Measurements from ENCODE around the gene CACFD1.

DNA sequence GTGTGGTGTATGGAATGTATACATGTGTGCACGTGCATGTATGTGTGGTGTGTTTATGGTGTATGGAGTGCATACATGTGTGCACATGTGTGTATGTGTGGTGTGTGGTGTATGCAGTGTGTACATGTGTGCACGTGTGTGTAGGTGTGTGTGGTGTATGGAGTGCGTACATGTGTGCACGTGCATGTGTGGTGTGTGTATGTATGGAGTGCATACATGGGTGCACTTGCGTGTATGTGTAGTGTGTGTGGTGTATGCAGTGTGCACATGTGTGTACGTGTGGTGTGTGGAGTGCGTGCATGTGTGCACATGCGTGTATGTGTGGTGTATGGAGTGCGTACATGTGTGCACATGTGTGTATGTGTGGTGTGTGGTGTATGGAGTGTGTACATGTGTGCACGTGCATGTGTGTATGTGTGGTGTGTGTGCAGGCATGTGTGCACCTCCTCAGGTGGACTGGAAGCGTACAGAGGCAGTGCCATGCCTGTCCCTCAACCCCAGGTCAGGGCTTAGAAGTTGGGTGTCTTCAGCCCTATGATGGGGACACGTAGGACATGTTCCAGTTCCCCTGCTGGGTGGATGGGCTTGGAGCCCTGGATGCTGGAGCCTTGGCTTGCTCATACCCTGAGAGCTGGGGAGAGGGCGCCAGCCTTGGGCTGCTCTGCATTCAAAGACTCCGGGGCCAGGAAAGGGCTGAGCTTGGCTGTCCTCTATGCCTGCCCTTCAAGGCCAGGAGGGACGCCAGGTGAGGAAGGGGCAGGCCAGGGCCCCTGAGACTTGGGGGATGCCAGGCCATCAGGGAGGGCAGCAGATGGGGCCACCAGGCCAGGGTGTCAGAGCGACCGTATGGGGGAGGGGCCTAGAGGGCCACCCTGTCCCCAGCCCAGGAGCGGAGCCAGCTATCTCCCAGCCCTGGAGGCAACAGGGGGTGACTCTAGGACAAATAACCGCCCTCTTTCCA lies 52.8 kb downstream of the CACFD1 start:
- TF ChIP-seq FOXK2 (IDR thresholded peaks at IDR 0.05) (no peak), TARDBP (IDR thresholded peaks at IDR 0.05) (no peak), ELF4 (IDR thresholded peaks at IDR 0.05) (no peak), BHLHE40 (IDR thresholded peaks at IDR 0.05; ENCODE audit: borderline replicate concordance) (no peak), HDGF (IDR thresholded peaks at IDR 0.05; ENCODE audit: borderline replicate concordance) (no peak), FOXA1 (IDR thresholded peaks at IDR 0.05) (no peak), SUZ12 (IDR thresholded peaks at IDR 0.05) (no peak), ARNT (IDR thresholded peaks at IDR 0.05) (no peak)

Measured in HEK293T (cell line).